ENCODE results near the gene PHACTR3.

DNA sequence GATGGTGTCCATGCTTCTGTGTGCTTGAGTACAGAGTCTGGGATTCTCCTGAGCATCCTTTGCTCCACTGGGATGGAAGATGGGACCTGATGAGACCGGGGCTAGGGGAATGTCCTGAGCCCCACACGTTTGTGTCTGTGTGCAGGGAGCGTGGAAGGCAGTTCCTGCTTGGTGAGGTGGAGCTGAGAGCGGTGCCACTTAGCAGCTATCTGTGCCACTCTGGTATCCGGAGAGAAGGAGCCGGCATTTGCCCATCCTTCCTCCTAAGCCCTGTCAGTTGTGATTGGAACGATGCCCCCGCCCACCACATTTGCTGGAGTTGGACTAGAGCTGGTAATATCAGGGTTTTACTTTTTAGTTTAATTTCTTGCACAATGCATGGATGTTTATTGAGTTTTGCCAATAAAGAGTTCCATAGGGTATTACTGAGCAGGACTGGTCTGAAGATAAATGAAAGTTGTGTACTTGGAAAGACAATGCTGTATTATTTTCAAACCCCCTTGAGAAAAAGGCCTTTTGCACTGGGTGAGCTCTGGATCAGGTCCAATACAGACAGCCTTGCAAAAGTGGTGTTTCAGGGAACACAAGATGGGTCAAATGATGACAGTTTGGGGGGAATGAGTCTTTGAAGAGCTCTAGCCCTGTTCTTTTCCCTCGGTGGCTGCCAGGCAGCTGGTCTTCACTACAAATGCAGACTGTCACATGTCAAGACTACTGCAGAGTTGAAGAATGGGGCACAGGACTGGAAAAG, 198.3 kb downstream of the PHACTR3 start:
- TF ChIP-seq, protein P1, sequence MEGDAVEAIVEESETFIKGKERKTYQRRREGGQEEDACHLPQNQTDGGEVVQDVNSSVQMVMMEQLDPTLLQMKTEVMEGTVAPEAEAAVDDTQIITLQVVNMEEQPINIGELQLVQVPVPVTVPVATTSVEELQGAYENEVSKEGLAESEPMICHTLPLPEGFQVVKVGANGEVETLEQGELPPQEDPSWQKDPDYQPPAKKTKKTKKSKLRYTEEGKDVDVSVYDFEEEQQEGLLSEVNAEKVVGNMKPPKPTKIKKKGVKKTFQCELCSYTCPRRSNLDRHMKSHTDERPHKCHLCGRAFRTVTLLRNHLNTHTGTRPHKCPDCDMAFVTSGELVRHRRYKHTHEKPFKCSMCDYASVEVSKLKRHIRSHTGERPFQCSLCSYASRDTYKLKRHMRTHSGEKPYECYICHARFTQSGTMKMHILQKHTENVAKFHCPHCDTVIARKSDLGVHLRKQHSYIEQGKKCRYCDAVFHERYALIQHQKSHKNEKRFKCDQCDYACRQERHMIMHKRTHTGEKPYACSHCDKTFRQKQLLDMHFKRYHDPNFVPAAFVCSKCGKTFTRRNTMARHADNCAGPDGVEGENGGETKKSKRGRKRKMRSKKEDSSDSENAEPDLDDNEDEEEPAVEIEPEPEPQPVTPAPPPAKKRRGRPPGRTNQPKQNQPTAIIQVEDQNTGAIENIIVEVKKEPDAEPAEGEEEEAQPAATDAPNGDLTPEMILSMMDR (IDR thresholded peaks at IDR 0.05) = no peak
- TF ChIP-seq POLR2AphosphoS5 (IDR thresholded peaks at IDR 0.05) = no peak
- TF ChIP-seq POLR2A (IDR thresholded peaks at IDR 0.05) = no peak
- no peak for TF ChIP-seq EP300 (IDR thresholded peaks at IDR 0.05)

All from suprapubic skin (tissue), 4 donors.